ENCODE results near the gene CDC42EP3.

The CDC42EP3 gene

GRCh38 chr2:37616677-37617005, 54.8 kb downstream of the CDC42EP3 start:
- peak overlapping the region; percentile 55 to 57 for H3K27ac ChIP-seq

DNA sequence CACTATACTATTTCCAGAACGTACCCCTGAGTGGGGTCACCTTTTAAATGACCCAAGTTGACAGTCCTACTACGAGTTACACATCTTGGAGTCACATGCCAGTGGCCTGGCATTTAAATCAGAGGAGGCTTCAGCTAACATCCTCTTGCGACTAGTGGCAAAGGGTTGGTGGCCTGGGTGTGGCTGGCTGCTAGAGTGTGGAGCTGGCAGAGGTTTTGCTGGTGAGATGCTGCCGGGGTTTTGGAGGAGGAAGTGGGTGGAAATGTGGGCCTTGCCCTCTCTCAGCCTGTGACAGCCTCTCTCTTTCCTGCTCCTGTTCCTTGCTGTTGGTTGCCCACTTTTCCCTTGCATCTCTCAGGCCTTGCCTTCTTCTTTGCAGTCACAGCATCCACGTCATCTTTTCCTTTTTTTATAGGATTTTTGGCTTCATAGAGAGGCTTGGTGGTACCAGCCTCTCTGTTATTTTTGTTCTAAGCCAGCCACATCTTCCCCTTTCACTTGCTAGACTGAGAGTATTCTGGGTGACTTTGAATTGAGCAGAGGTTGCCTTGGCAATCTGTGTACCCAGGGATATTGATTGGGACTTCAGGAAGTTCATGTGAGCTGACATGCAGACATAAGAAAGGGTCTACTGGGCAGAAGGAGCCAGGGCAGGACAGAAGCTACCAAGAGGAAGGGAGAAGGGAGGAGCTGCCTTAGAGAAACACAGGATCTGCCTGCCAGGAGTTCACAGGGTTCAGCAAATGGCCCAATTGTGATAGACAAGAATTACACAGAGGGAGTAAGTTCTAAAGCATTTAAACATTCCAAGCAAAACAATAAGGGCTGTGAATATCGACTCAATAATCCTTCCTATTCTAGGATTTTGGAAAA, 55.4 kb downstream of the CDC42EP3 start:
- peak; percentile 74 to 77 for DNase-seq
- H3K36me3 ChIP-seq: no peaks in the 10 kb centered on the region
- TF ChIP-seq, protein P1, sequence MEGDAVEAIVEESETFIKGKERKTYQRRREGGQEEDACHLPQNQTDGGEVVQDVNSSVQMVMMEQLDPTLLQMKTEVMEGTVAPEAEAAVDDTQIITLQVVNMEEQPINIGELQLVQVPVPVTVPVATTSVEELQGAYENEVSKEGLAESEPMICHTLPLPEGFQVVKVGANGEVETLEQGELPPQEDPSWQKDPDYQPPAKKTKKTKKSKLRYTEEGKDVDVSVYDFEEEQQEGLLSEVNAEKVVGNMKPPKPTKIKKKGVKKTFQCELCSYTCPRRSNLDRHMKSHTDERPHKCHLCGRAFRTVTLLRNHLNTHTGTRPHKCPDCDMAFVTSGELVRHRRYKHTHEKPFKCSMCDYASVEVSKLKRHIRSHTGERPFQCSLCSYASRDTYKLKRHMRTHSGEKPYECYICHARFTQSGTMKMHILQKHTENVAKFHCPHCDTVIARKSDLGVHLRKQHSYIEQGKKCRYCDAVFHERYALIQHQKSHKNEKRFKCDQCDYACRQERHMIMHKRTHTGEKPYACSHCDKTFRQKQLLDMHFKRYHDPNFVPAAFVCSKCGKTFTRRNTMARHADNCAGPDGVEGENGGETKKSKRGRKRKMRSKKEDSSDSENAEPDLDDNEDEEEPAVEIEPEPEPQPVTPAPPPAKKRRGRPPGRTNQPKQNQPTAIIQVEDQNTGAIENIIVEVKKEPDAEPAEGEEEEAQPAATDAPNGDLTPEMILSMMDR (IDR thresholded peaks at IDR 0.05): no peak
- H3K4me3 ChIP-seq: no peak overlapping the region
- intact Hi-C loops (cut with DNase I; ENCODE audit: low total_unique reads): no loop called here
- no peaks in the 10 kb centered on the region for H3K9me3 ChIP-seq
- no peaks in the 10 kb centered on the region for H3K27me3 ChIP-seq
- H3K27ac ChIP-seq: peak overlapping the region; percentile 55 to 57
- peaks cover 4 to 63% (median 39%) of the 10 kb centered on the region in 4 donors for H3K4me1 ChIP-seq

More at GRCh38 chr2:37616677-37617005, 54.8 kb downstream of the CDC42EP3 start:
- TF ChIP-seq, protein P1 (IDR thresholded peaks at IDR 0.05): no peak
- H3K4me1 ChIP-seq: peaks cover 4 to 56% (median 33%) of the 10 kb centered on the region in 4 donors
- H3K9me3 ChIP-seq: no peaks in the 10 kb centered on the region
- H3K36me3 ChIP-seq: no peaks in the 10 kb centered on the region
- intact Hi-C loops (cut with DNase I; ENCODE audit: low total_unique reads): no loop called here
- H3K27me3 ChIP-seq: no peaks in the 10 kb centered on the region
- H3K4me3 ChIP-seq: no peak overlapping the region
- DNase-seq: no peak

- Histone ChIP-seq H3K36me3 (no peaks in the 10 kb centered on the region), H3K9me3 (no peaks in the 10 kb centered on the region), H3K27ac (peak overlapping the region; percentile 31 to 36), H3K4me3 (no peak overlapping the region), H3K27me3 (no peaks in the 10 kb centered on the region), H3K4me1 (peaks cover 4 to 62% (median 41%) of the 10 kb centered on the region in 4 donors)
- intact Hi-C loops (cut with DNase I; ENCODE audit: low total_unique reads): no loop called here
- TF ChIP-seq, protein P1 (IDR thresholded peaks at IDR 0.05): no peak
- peak; percentile 52 to 75 for DNase-seq
Measured at GRCh38 chr2:37614061-37614738, 57.2 kb downstream of the CDC42EP3 start.

- Histone ChIP-seq H3K27me3 (no peaks in the 10 kb centered on the region), H3K36me3 (no peaks in the 10 kb centered on the region), H3K4me1 (peaks cover 4 to 61% (median 41%) of the 10 kb centered on the region in 4 donors), H3K4me3 (no peak overlapping the region), H3K9me3 (no peaks in the 10 kb centered on the region), H3K27ac (peak overlapping the region; percentile 55 to 60)
- no peak for DNase-seq
- TF ChIP-seq, protein P1 (IDR thresholded peaks at IDR 0.05): no peak
- intact Hi-C loops (cut with DNase I; ENCODE audit: low total_unique reads): no loop called here
Measured at GRCh38 chr2:37612382-37612781, 59.1 kb downstream of the CDC42EP3 start.

GRCh38 chr2:37610638-37611289, 60.7 kb downstream of the CDC42EP3 start:
- Histone ChIP-seq H3K9me3 (no peaks in the 10 kb centered on the region), H3K27me3 (no peaks in the 10 kb centered on the region), H3K27ac (peak overlapping the region; percentile 55 to 60), H3K4me1 (peaks cover under 1 to 47% (median 31%) of the 10 kb centered on the region in 4 donors), H3K36me3 (no peaks in the 10 kb centered on the region), H3K4me3 (no peak overlapping the region)
- intact Hi-C loops (cut with DNase I; ENCODE audit: low total_unique reads): no loop called here
- DNase-seq: peak in 1 of 2 donors; percentile 37
- TF ChIP-seq, protein P1 (IDR thresholded peaks at IDR 0.05): no peak

All from tibial artery (tissue), 4 donors.